Measurements from ENCODE around the gene TULP4.
"Not testable (repeated sequence)": the region's sequence is repeated elsewhere in the genome, so short reads cannot be mapped to it uniquely, and the experiment has no call there.

Gene TULP4

GRCh38 chr6:158312165-158312564 is at the start of gene TULP4:
Gene TULP4, plus strand, starts transcription at chr6:158312465. Its CDS starts 1,552 bp downstream, at chr6:158314017.
- DNase-seq = no peak

- DNase-seq = no peak
Observed at GRCh38 chr6:158262755-158263154, 49.5 kb upstream of the TULP4 start.

GRCh38 chr6:158264180-158264579 is 48.1 kb upstream of the TULP4 start:
- no peak for DNase-seq

GRCh38 chr6:158266131-158266530 is 46.1 kb upstream of the TULP4 start:
- DNase-seq = no peak

- DNase-seq = no peak
Observed at GRCh38 chr6:158268361-158269147, 43.7 kb upstream of the TULP4 start.

- no peak for DNase-seq
Observed at GRCh38 chr6:158269657-158270056, 42.6 kb upstream of the TULP4 start.

- no peak for DNase-seq
Observed at GRCh38 chr6:158270389-158271127, 41.7 kb upstream of the TULP4 start.

GRCh38 chr6:158272324-158272723 is 39.9 kb upstream of the TULP4 start:
- DNase-seq = no peak

GRCh38 chr6:158278004-158278403 is 34.3 kb upstream of the TULP4 start:
- DNase-seq = no peak

GRCh38 chr6:158279615-158280014 is 32.6 kb upstream of the TULP4 start:
- DNase-seq = no peak

GRCh38 chr6:158283304-158283980 is 28.8 kb upstream of the TULP4 start:
- no peak for DNase-seq

- DNase-seq = no peak
Observed at GRCh38 chr6:158284007-158284875, 28.0 kb upstream of the TULP4 start.

GRCh38 chr6:158284876-158285655 is 27.2 kb upstream of the TULP4 start:
- no peak for DNase-seq

GRCh38 chr6:158285656-158286021 is 26.6 kb upstream of the TULP4 start:
- DNase-seq = no peak

- DNase-seq = no peak
Observed at GRCh38 chr6:158286413-158286812, 25.9 kb upstream of the TULP4 start.

- DNase-seq = peak; percentile 58
Observed at GRCh38 chr6:158287047-158287446, 25.2 kb upstream of the TULP4 start.

- DNase-seq = no peak
Observed at GRCh38 chr6:158290040-158290439, 22.2 kb upstream of the TULP4 start.

GRCh38 chr6:158290659-158291058 is 21.6 kb upstream of the TULP4 start:
- DNase-seq = no peak

GRCh38 chr6:158292016-158292415 is 20.2 kb upstream of the TULP4 start:
- no peak for DNase-seq

- DNase-seq = no peak
Observed at GRCh38 chr6:158293122-158293521, 19.1 kb upstream of the TULP4 start.

- not testable (repeated sequence) for DNase-seq
Observed at GRCh38 chr6:158295976-158296853, 16.1 kb upstream of the TULP4 start.

Measured in NCI-H187 treated with DMSO at 0.1 percent for 48 hours (cell line).